Activated naive CD4-positive, alpha-beta T cell treated with anti-CD3 and anti-CD28 coated beads, Interleukin-2, amount 10 ng/mL, durations not matched to agents 7 days and 5 days (primary cell): ENCODE results near the gene SLC35C1.

Experiments used
- CTCF ChIA-PET: fragments of 350-600 bp; sonication (Branson Sonifier 250); formaldehyde crosslinking; loops from one replicate; lab custom pipeline; 2021; ENCODE audit warnings: antibody characterized with exemption; lab: Charles Lee
- DNase-seq: peaks from one replicate; pipeline ENCODE4 v3.0.0-alpha.2; 2020
- H3K27ac Mint-ChIP-seq: one replicate; pipeline ENCODE4 v1.8.0; 2021; ENCODE audit warnings: mild to moderate bottlenecking, moderate library complexity, mixed read lengths
- H3K27me3 Mint-ChIP-seq: one replicate; pipeline ENCODE4 v1.8.0; 2021; ENCODE audit warnings: mild to moderate bottlenecking, mixed read lengths
- H3K36me3 Mint-ChIP-seq: one replicate; pipeline ENCODE4 v1.8.0; 2021; ENCODE audit warnings: mixed read lengths
- H3K4me1 Mint-ChIP-seq: one replicate; pipeline ENCODE4 v1.8.0; 2021; ENCODE audit warnings: mixed read lengths
- H3K4me3 Mint-ChIP-seq: one replicate; pipeline ENCODE4 v1.8.0; 2021; ENCODE audit warnings: mild to moderate bottlenecking, moderate library complexity, mixed read lengths
- H3K9me3 Mint-ChIP-seq: one replicate; pipeline ENCODE4 v1.8.0; 2021; ENCODE audit warnings: mixed read lengths

Gene SLC35C1

DNA sequence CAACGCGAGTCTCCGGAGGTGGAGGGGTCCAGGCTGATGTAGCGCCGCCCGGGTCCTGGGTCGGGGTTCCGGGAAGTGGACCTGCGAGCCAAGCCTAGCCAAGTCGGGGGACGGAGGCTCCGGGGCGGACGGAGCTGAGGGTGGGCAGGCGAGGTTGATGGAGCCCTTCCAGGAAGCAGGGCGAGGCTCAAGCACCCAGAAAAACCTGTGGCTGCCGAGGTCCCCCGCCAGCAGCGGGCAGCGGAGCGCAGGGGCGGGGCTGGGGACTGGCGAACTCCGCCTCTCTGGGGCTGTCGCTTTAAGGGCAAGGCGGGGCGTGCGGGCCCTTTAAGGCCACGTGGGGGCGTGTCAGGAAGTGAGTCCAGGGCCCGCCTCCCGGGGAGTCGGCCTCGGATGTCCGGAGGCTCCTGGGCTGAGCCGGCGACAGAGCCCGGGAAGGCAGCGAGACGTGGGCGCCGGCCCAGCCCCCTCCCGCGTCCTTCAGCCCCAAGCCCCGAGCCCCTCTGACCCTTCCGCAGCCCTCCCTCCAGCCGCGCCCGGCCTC is at the start of gene SLC35C1:
Gene SLC35C1, plus strand, starts transcription at position 389 of the 544 bp plus-strand sequence. CDS start 653 bp downstream, outside the sequence.
- H3K36me3 Mint-ChIP-seq: peaks cover 25% of the 10 kb centered on the region
- no peaks in the 10 kb centered on the region for H3K9me3 Mint-ChIP-seq
- CTCF ChIA-PET: interaction anchor here (1.2 to 1.9 kb wide), 3 partner anchors 31 to 38 kb away, joined by 3 to 9 read pairs (median 4); no protein-coding TSS in a partner anchor
- H3K4me3 Mint-ChIP-seq: peak within 1 kb of the TSS; percentile 93
- H3K27ac Mint-ChIP-seq: peak within 1 kb of the TSS; percentile 91
- DNase-seq: peak; percentile 98
- H3K27me3 Mint-ChIP-seq: no peaks in the 10 kb centered on the region
- peaks cover 44% of the 10 kb centered on the region for H3K4me1 Mint-ChIP-seq

DNA sequence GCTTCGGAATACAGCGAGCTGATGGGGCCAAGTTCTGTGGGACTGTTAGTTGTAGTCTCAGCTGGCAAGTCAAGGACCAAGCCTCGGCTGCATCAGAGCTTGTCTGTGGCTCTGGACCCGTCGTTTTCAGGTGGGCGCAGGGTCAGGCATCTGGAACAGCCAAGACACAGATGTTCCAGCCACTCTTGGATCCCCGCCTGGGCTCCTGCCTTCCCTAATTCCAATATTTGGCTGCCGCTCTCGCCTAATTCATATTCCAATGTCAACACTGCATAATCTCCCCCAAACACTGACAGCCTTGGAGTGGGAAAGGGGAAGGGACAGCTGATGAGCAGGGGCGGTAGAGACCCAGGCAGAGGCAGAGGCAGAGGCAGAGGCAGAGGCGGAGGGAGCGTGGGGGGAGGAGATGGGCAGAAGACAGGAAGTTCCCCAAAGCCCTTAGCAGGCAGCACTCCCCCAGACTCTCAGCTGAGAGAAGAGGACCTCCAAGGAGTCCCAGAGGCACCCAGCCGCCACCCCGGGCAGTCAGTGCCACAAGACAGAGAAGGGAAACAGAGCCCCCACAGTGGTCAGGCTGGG is 49.6 kb upstream of the SLC35C1 start:
- H3K27me3 Mint-ChIP-seq: peaks cover 33% of the 10 kb centered on the region
- no peak overlapping the region for H3K27ac Mint-ChIP-seq
- no peak for DNase-seq
- no peaks in the 10 kb centered on the region for H3K9me3 Mint-ChIP-seq
- CTCF ChIA-PET: interaction anchor here (1.3 kb wide), 1 partner anchor 16 kb away, joined by 9 read pairs; no protein-coding TSS in a partner anchor
- no peak overlapping the region for H3K4me3 Mint-ChIP-seq
- H3K4me1 Mint-ChIP-seq: no peaks in the 10 kb centered on the region
- no peaks in the 10 kb centered on the region for H3K36me3 Mint-ChIP-seq

GRCh38 chr11:45756384-45757010 is 48.5 kb upstream of the SLC35C1 start:
- no peak overlapping the region for H3K27ac Mint-ChIP-seq
- H3K4me3 Mint-ChIP-seq: no peak overlapping the region
- peaks cover 28% of the 10 kb centered on the region for H3K27me3 Mint-ChIP-seq
- CTCF ChIA-PET: interaction anchor here (1.3 kb wide), 1 partner anchor 15 kb away, joined by 9 read pairs; no protein-coding TSS in a partner anchor
- no peaks in the 10 kb centered on the region for H3K4me1 Mint-ChIP-seq
- no peaks in the 10 kb centered on the region for H3K9me3 Mint-ChIP-seq
- DNase-seq: no peak
- H3K36me3 Mint-ChIP-seq: no peaks in the 10 kb centered on the region

GRCh38 chr11:45757672-45758071 is 47.3 kb upstream of the SLC35C1 start:
- CTCF ChIA-PET: interaction anchor here (1.3 kb wide), 1 partner anchor 14 kb away, joined by 3 read pairs; no protein-coding TSS in a partner anchor
- Mint-ChIP-seq H3K9me3 (no peaks in the 10 kb centered on the region), H3K27ac (no peak overlapping the region)

DNA sequence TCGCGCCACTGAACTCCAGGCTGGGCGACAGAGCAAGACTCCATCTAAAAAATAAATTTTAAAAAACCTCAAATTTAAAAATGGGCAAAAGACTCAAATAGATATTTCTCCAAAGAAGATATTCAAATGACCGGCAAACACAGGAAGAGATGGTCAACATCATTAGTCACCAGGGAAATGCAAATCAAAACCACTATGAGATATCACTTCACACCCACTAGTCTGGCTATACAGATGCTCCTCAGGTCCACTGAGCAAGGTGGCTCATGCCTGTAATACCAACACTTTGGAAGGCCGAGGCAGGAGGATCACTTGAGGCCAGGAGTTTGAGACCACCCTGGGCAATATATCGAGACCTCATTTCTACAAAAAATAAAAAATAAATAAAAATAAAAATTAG is 43.3 kb upstream of the SLC35C1 start:
- Mint-ChIP-seq H3K27me3 (peaks cover 33% of the 10 kb centered on the region), H3K36me3 (no peaks in the 10 kb centered on the region), H3K9me3 (no peaks in the 10 kb centered on the region), H3K4me1 (no peaks in the 10 kb centered on the region), H3K4me3 (no peak overlapping the region), H3K27ac (no peak overlapping the region)
- DNase-seq: no peak
- CTCF ChIA-PET: interaction anchor here (2.0 kb wide), 1 partner anchor 10 kb away, joined by 16 read pairs; no protein-coding TSS in a partner anchor

More at GRCh38 chr11:45757672-45758071, 47.3 kb upstream of the SLC35C1 start:
- Mint-ChIP-seq H3K27me3 (peaks cover 27% of the 10 kb centered on the region), H3K36me3 (no peaks in the 10 kb centered on the region), H3K4me3 (no peak overlapping the region), H3K4me1 (no peaks in the 10 kb centered on the region)
- no peak for DNase-seq

- Mint-ChIP-seq H3K27me3 (peaks cover 38% of the 10 kb centered on the region), H3K4me1 (no peaks in the 10 kb centered on the region), H3K36me3 (no peaks in the 10 kb centered on the region), H3K9me3 (no peaks in the 10 kb centered on the region), H3K27ac (no peak overlapping the region), H3K4me3 (no peak overlapping the region)
- CTCF ChIA-PET: no interaction called here
- no peak for DNase-seq
Measured at GRCh38 chr11:45765107-45765668, 39.8 kb upstream of the SLC35C1 start.

GRCh38 chr11:45765836-45766235 is 39.1 kb upstream of the SLC35C1 start:
- no peak overlapping the region for H3K27ac Mint-ChIP-seq
- CTCF ChIA-PET: no interaction called here
- no peak overlapping the region for H3K4me3 Mint-ChIP-seq
- H3K4me1 Mint-ChIP-seq: no peaks in the 10 kb centered on the region
- no peak for DNase-seq
- no peaks in the 10 kb centered on the region for H3K9me3 Mint-ChIP-seq
- H3K36me3 Mint-ChIP-seq: no peaks in the 10 kb centered on the region
- H3K27me3 Mint-ChIP-seq: peaks cover 44% of the 10 kb centered on the region

DNA sequence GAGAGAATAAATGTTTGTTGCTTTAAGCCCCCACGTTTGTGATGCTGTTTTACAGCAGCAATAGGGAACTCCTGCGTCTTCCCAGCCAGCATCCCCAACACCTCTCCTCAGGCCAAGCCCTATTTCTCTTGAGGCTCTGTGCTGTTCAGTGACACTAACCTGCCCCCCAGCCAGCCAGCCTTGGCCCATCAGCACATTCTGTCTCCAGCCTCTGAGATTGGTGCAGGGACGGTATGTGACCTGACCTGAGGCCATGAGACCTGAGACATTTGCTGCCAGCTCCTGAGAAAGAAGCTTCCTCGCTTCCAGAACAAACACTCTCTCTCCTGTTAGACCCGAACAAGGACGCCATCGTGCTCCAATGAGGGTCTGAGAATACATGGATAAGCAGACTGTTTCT is 38.5 kb upstream of the SLC35C1 start:
- no peak overlapping the region for H3K4me3 Mint-ChIP-seq
- no peaks in the 10 kb centered on the region for H3K36me3 Mint-ChIP-seq
- peaks cover 49% of the 10 kb centered on the region for H3K27me3 Mint-ChIP-seq
- H3K4me1 Mint-ChIP-seq: peaks cover 2% of the 10 kb centered on the region
- CTCF ChIA-PET: no interaction called here
- no peak for DNase-seq
- H3K27ac Mint-ChIP-seq: no peak overlapping the region
- H3K9me3 Mint-ChIP-seq: no peaks in the 10 kb centered on the region

DNA sequence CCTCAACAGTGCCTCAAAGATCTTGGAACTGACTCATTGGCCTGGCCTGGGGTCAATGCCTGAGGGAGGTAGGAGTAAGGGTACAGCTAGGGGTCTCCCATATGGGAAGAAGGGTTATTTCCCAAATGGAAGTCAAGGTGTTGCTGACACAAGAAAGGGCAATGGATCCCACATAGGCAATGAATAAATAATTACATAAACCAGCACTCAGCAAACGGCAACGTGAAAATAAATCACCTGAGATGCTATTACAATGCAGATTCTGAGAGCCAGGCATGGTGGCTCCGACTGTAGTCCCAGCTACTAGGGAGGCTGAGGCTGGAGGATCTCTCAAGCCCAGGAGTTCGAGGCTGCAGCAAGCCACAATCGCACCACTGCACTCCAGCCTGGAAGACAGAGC is 36.5 kb upstream of the SLC35C1 start:
- Mint-ChIP-seq H3K4me1 (peaks cover 18% of the 10 kb centered on the region), H3K27me3 (peaks cover 46% of the 10 kb centered on the region), H3K27ac (no peak overlapping the region), H3K36me3 (no peaks in the 10 kb centered on the region), H3K9me3 (no peaks in the 10 kb centered on the region), H3K4me3 (no peak overlapping the region)
- DNase-seq: no peak
- CTCF ChIA-PET: interaction anchor here (0.8 kb wide), 1 partner anchor 397 kb away, joined by 4 read pairs; no protein-coding TSS in a partner anchor

- no peak for DNase-seq
- H3K27me3 Mint-ChIP-seq: peaks cover 44% of the 10 kb centered on the region
- CTCF ChIA-PET: no interaction called here
Measured at GRCh38 chr11:45769960-45770359, 35.0 kb upstream of the SLC35C1 start.

DNA sequence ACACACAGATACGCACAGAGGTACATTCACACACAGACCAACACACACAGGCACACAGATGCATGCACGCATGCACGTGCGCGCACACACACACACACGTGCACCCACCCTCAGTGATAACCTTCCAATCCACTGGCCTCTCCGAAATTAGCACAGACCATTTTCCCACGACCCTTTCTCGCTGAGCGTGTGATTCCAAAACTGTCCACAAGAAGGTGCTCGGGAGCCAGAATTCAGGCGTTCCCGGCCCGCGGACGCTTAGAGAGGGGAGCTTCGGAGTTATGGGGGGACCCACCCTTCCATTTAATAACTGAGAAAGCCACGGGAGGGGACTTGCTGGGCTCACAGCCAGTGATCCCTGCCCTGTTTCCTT is 33.8 kb upstream of the SLC35C1 start:
- Mint-ChIP-seq H3K4me1 (peaks cover 18% of the 10 kb centered on the region), H3K36me3 (no peaks in the 10 kb centered on the region), H3K9me3 (no peaks in the 10 kb centered on the region), H3K27me3 (peaks cover 38% of the 10 kb centered on the region), H3K27ac (no peak overlapping the region), H3K4me3 (peak overlapping the region; percentile 73)
- DNase-seq: peak; percentile 78
- CTCF ChIA-PET: interaction anchor here (0.6 to 2.6 kb wide), 38 partner anchors 9 to 661 kb away, joined by 3 to 42 read pairs (median 6); partner anchors contain the start of genes CRY2 and SLC35C1

More at GRCh38 chr11:45769960-45770359, 35.0 kb upstream of the SLC35C1 start:
- H3K27ac Mint-ChIP-seq: no peak overlapping the region
- H3K4me3 Mint-ChIP-seq: no peak overlapping the region
- H3K4me1 Mint-ChIP-seq: peaks cover 18% of the 10 kb centered on the region
- H3K36me3 Mint-ChIP-seq: no peaks in the 10 kb centered on the region
- no peaks in the 10 kb centered on the region for H3K9me3 Mint-ChIP-seq

DNA sequence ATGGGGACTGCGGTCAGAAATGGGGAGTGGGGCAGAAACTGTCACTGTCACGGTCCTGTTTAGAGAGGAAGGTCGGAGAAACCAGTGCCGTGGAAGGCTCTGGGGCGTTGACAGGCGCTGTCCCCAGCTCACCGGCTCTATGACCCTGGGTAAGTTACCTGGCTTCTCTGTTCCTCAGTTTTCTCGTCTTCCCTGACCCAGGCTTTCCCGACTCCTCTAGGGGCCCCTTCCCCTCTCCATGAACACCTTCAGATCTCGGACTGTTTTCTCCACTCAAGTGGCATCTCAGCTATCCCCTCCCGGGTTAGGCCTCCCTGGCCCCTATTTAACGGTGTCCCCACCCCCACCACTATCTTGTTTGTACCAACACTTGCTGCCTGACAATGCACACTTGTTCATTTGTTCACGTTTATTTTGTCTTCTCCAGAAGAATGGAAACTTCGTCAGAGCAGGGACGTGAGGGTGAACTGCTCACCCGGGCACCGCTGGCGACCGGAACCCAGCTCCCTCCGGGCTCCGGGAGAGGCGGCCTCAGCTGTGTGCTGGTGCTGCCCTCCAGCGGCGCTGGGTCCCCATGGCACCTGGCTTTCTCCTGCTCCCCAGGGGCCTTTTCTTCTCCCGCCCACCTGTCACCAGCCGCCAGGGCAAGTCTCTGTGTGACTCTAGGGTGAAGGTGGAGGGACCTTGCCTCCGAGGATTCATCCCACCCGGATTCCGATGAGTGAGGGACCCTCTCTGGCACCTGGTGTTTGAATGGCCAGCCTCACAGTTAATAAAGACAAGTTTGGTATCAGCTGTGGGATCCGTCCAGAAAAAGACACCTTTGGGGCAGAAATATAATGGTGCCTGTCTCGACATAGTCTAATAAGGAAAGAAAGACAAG is 33.1 kb upstream of the SLC35C1 start:
- H3K27me3 Mint-ChIP-seq: peaks cover 32% of the 10 kb centered on the region
- no peaks in the 10 kb centered on the region for H3K9me3 Mint-ChIP-seq
- peak overlapping the region; percentile 73 for H3K4me3 Mint-ChIP-seq
- CTCF ChIA-PET: interaction anchor here (0.6 to 2.6 kb wide), 43 partner anchors 9 to 662 kb away, joined by 3 to 42 read pairs (median 5); partner anchors contain the start of genes CRY2 and SLC35C1
- no peaks in the 10 kb centered on the region for H3K36me3 Mint-ChIP-seq
- H3K4me1 Mint-ChIP-seq: peaks cover 18% of the 10 kb centered on the region
- peak; percentile 87 for DNase-seq
- peak overlapping the region; percentile 53 for H3K27ac Mint-ChIP-seq

GRCh38 chr11:45772449-45772774 is 32.5 kb upstream of the SLC35C1 start:
- CTCF ChIA-PET: interaction anchor here (1.0 to 2.6 kb wide), 24 partner anchors 10 to 435 kb away, joined by 3 to 42 read pairs (median 7); partner anchors contain the start of genes CRY2 and SLC35C1
- Mint-ChIP-seq H3K4me1 (peaks cover 18% of the 10 kb centered on the region), H3K9me3 (no peaks in the 10 kb centered on the region), H3K27ac (no peak overlapping the region), H3K36me3 (no peaks in the 10 kb centered on the region), H3K4me3 (no peak overlapping the region), H3K27me3 (peaks cover 32% of the 10 kb centered on the region)
- no peak for DNase-seq
